Mesendoderm (in vitro differentiated cells): ENCODE results near the gene COPRS.

Experiments
- DNase-seq: peaks from one replicate; pipeline ENCODE4 v3.0.0; 2013
- H2AK5ac ChIP-seq: 2 replicates; pipeline ENCODE4 v1.6.1; 2013; ENCODE audit warnings: low read length, inconsistent platforms
- H2BK120ac ChIP-seq: 2 replicates; pipeline ENCODE4 v1.6.1; 2013; ENCODE audit warnings: low read depth, mild to moderate bottlenecking, low read length, moderate library complexity, mixed read lengths
- H2BK15ac ChIP-seq: replicated peaks from 2 replicates; pipeline ENCODE4 v1.6.1; 2013; ENCODE audit warnings: low read depth, mild to moderate bottlenecking, moderate library complexity
- H2BK5ac ChIP-seq: 2 replicates; pipeline ENCODE4 v1.6.1; 2013; ENCODE audit warnings: low read length, inconsistent platforms
- H3K18ac ChIP-seq: 2 replicates; pipeline ENCODE4 v1.6.1; 2013; ENCODE audit warnings: mild to moderate bottlenecking, low read length, mixed read lengths
- H3K23ac ChIP-seq: one replicate; pipeline ENCODE4 v1.6.1; 2013; ENCODE audit warnings: low read length
- H3K27ac ChIP-seq: 2 replicates; pipeline ENCODE4 v1.5.1; 2013; ENCODE audit warnings: low read depth, mild to moderate bottlenecking, inconsistent platforms, low read length, moderate library complexity
- H3K27me3 ChIP-seq: 2 replicates; pipeline ENCODE4 v1.6.1; 2013; ENCODE audit warnings: low read length, control low read depth, mild to moderate bottlenecking, inconsistent platforms; ENCODE audit not compliant: insufficient read depth, poor library complexity
- H3K36me3 ChIP-seq: 2 replicates; pipeline ENCODE4 v1.6.1; 2013; ENCODE audit warnings: low read length, inconsistent platforms; ENCODE audit not compliant: control insufficient read depth, insufficient read depth
- H3K4ac ChIP-seq: one replicate; pipeline ENCODE4 v1.6.1; 2013; ENCODE audit warnings: low read depth, mild to moderate bottlenecking, low read length, moderate library complexity
- H3K4me1 ChIP-seq: 2 replicates; pipeline ENCODE4 v1.6.1; 2013; ENCODE audit warnings: low read depth, low read length, inconsistent platforms; ENCODE audit not compliant: control insufficient read depth
- H3K4me2 ChIP-seq: 2 replicates; pipeline ENCODE4 v1.6.1; 2013; ENCODE audit warnings: low read length
- H3K4me3 ChIP-seq: 2 replicates; pipeline ENCODE4 v1.5.1; 2013; ENCODE audit warnings: mild to moderate bottlenecking, low read length
- H3K56ac ChIP-seq: one replicate; pipeline ENCODE4 v1.6.1; 2013; ENCODE audit warnings: low read length
- H3K79me1 ChIP-seq: 2 replicates; pipeline ENCODE4 v1.6.1; 2013; ENCODE audit warnings: low read length, inconsistent platforms
- H3K79me2 ChIP-seq: 2 replicates; pipeline ENCODE4 v1.6.1; 2013; ENCODE audit warnings: mild to moderate bottlenecking, low read length; ENCODE audit not compliant: control insufficient read depth, insufficient read depth
- H3K9ac ChIP-seq: 2 replicates; pipeline ENCODE4 v1.6.1; 2013; ENCODE audit warnings: low read length, inconsistent platforms
- H4K5ac ChIP-seq: one replicate; pipeline ENCODE4 v1.6.1; 2013; ENCODE audit warnings: low read length
- H4K8ac ChIP-seq: one replicate; pipeline ENCODE4 v1.6.1; 2013; ENCODE audit warnings: low read depth, mild to moderate bottlenecking, control low read depth, low read length, moderate library complexity
- WGBS: extraction: QIAGEN DNeasy Blood & Tissue Kit; methylation state at CpG from one replicate; pipeline ENCODE4 v1.1.7; 2013; ENCODE audit warnings: low lambda C conversion rate, missing lambda C conversion rate; ENCODE audit not compliant: insufficient coverage; ENCODE audit errors: extremely low coverage; 5-methylcytosine and 5-hydroxymethylcytosine counted together

Gene COPRS

GRCh38 chr17:31825961-31826691, 32.9 kb downstream of the COPRS start:
- no peak for DNase-seq
- no peak overlapping the region for H2BK5ac ChIP-seq
- H3K56ac ChIP-seq, result no peak overlapping the region
- WGBS, result no CpG with 5 or more reads among the region's 14 CpGs
- no peak overlapping the region for H3K27ac ChIP-seq
- H3K36me3 ChIP-seq, result no peaks in the 10 kb centered on the region
- H3K4me2 ChIP-seq, result no peak overlapping the region
- H3K23ac ChIP-seq, result no peak overlapping the region
- no peaks in the 10 kb centered on the region for H3K79me1 ChIP-seq
- H3K9ac ChIP-seq, result no peak overlapping the region
- H2BK15ac ChIP-seq, result no peak overlapping the region
- H3K4me1 ChIP-seq, result no peaks in the 10 kb centered on the region
- no peaks in the 10 kb centered on the region for H3K79me2 ChIP-seq
- no peak overlapping the region for H2BK120ac ChIP-seq
- H3K18ac ChIP-seq, result no peak overlapping the region
- H3K27me3 ChIP-seq, result no peaks in the 10 kb centered on the region
- no peak overlapping the region for H4K5ac ChIP-seq
- H3K4ac ChIP-seq, result no peak overlapping the region
- H2AK5ac ChIP-seq, result no peak overlapping the region
- no peak overlapping the region for H3K4me3 ChIP-seq
- no peak overlapping the region for H4K8ac ChIP-seq

- no peak overlapping the region for H3K27ac ChIP-seq
- H3K4ac ChIP-seq, result no peak overlapping the region
- no peak overlapping the region for H2AK5ac ChIP-seq
- no peak overlapping the region for H3K56ac ChIP-seq
- no peak overlapping the region for H3K4me2 ChIP-seq
- WGBS, result no CpG with 5 or more reads among the region's 7 CpGs
- H3K23ac ChIP-seq, result no peak overlapping the region
- no peak overlapping the region for H2BK5ac ChIP-seq
- no peak overlapping the region for H3K18ac ChIP-seq
- no peak for DNase-seq
- H3K79me2 ChIP-seq, result no peaks in the 10 kb centered on the region
- no peak overlapping the region for H2BK120ac ChIP-seq
- no peak overlapping the region for H2BK15ac ChIP-seq
- no peaks in the 10 kb centered on the region for H3K36me3 ChIP-seq
- no peak overlapping the region for H3K4me3 ChIP-seq
- H3K9ac ChIP-seq, result no peak overlapping the region
- H4K8ac ChIP-seq, result no peak overlapping the region
- no peak overlapping the region for H4K5ac ChIP-seq
- no peaks in the 10 kb centered on the region for H3K79me1 ChIP-seq
- H3K4me1 ChIP-seq, result no peaks in the 10 kb centered on the region
- H3K27me3 ChIP-seq, result no peaks in the 10 kb centered on the region
These were observed 34.2 kb downstream of the COPRS start for GRCh38 chr17:31824766-31825360.

GRCh38 chr17:31823014-31823413, 36.0 kb downstream of the COPRS start:
- Histone ChIP-seq H4K5ac (no peak overlapping the region), H3K79me1 (no peaks in the 10 kb centered on the region), H3K79me2 (no peaks in the 10 kb centered on the region), H3K9ac (no peak overlapping the region), H3K56ac (no peak overlapping the region), H3K27me3 (no peaks in the 10 kb centered on the region), H3K36me3 (no peaks in the 10 kb centered on the region), H3K23ac (no peak overlapping the region), H2BK5ac (no peak overlapping the region), H2AK5ac (no peak overlapping the region), H3K4me3 (no peak overlapping the region), H3K18ac (no peak overlapping the region), H2BK120ac (no peak overlapping the region), H2BK15ac (no peak overlapping the region), H3K27ac (no peak overlapping the region), H3K4me1 (no peaks in the 10 kb centered on the region), H4K8ac (no peak overlapping the region), H3K4ac (no peak overlapping the region), H3K4me2 (no peak overlapping the region)
- no CpG with 5 or more reads among the region's 3 CpGs for WGBS
- DNase-seq, result no peak

- no peak overlapping the region for H2AK5ac ChIP-seq
- no peaks in the 10 kb centered on the region for H3K36me3 ChIP-seq
- no peak overlapping the region for H3K27ac ChIP-seq
- no peak overlapping the region for H2BK5ac ChIP-seq
- no peak overlapping the region for H4K8ac ChIP-seq
- no peak overlapping the region for H3K4me3 ChIP-seq
- H3K4me2 ChIP-seq, result no peak overlapping the region
- H3K23ac ChIP-seq, result no peak overlapping the region
- no peak overlapping the region for H3K4ac ChIP-seq
- H3K56ac ChIP-seq, result no peak overlapping the region
- no peaks in the 10 kb centered on the region for H3K79me1 ChIP-seq
- no peak overlapping the region for H2BK15ac ChIP-seq
- no peak overlapping the region for H4K5ac ChIP-seq
- WGBS, result no CpG with 5 or more reads among the region's 5 CpGs
- H3K9ac ChIP-seq, result no peak overlapping the region
- no peaks in the 10 kb centered on the region for H3K27me3 ChIP-seq
- no peaks in the 10 kb centered on the region for H3K79me2 ChIP-seq
- no peak overlapping the region for H3K18ac ChIP-seq
- H3K4me1 ChIP-seq, result no peaks in the 10 kb centered on the region
- DNase-seq, result no peak
- no peak overlapping the region for H2BK120ac ChIP-seq
These were observed 38.2 kb downstream of the COPRS start for GRCh38 chr17:31820691-31821435.

- Histone ChIP-seq H2BK5ac (no peak overlapping the region), H3K4me1 (no peaks in the 10 kb centered on the region), H3K27me3 (no peaks in the 10 kb centered on the region), H3K27ac (no peak overlapping the region), H4K5ac (no peak overlapping the region), H3K36me3 (no peaks in the 10 kb centered on the region), H4K8ac (no peak overlapping the region), H3K18ac (no peak overlapping the region), H2BK120ac (no peak overlapping the region), H2BK15ac (no peak overlapping the region), H3K23ac (no peak overlapping the region), H3K4ac (no peak overlapping the region), H3K79me2 (no peaks in the 10 kb centered on the region), H3K4me2 (no peak overlapping the region), H3K56ac (no peak overlapping the region), H3K79me1 (no peaks in the 10 kb centered on the region), H2AK5ac (no peak overlapping the region), H3K4me3 (no peak overlapping the region), H3K9ac (no peak overlapping the region)
- WGBS, result no CpG with 5 or more reads among the region's 5 CpGs
- DNase-seq, result no peak
These were observed 39.5 kb downstream of the COPRS start for GRCh38 chr17:31819578-31819977.
